A549 (cell line): ENCODE results near the gene TMEM100. TPM values are rescaled to one million over a fixed set of nuclear protein-coding genes. Genes with fewer than 3 reads are reported as not detected.
A peak's percentile ranks its signal among the peaks of the same experiment; 100 is the strongest.

Experiments used
- ATAC-seq, 2 experiments: fragments of 200-7000 bp in 1 of 2; fragments of >200 bp in 1 of 2; cut with Nextera tagmentation in 1 of 2; cut with Tn5 transposase in 1 of 2; 3 replicates each; pipeline versions ENCODE4 v1.8.0 to v1.9.1; 2018 to 2020; ENCODE audit warnings: mild to moderate bottlenecking in 1 of 2, moderate library complexity in 1 of 2
- CTCF ChIA-PET: fragments of 300-600 bp; sonication (Branson Sonifier 250); formaldehyde crosslinking; extraction: SDS; loops from one replicate; lab custom pipeline; 2021; ENCODE audit warnings: antibody characterized with exemption, inconsistent platforms; lab: Yijun Ruan, JAX
- POLR2A ChIA-PET: fragments of 350-600 bp; formaldehyde crosslinking; extraction: SDS; loops from one replicate; lab custom pipeline; 2021; ENCODE audit warnings: antibody characterized with exemption, inconsistent platforms; lab: Yijun Ruan, JAX
- DNase-seq, 2 experiments: peaks; one replicate each; pipeline versions ENCODE4 v3.0.0 to v3.0.0-alpha.2; 2011 to 2016; ENCODE audit warnings: low read depth in 1 of 2, low spot score in 1 of 2
- FAIRE-seq: peaks from 2 replicates; lab custom pipeline; 2011; peaks lifted over from hg19 to GRCh38; lab: Jason Lieb, UNC
- H3K27ac ChIP-seq, 2 experiments: fragments of >200 bp; sonication (Bioruptor Twin); formaldehyde crosslinking; 3 replicates each; pipeline ENCODE4 v1.5.1; 2016 to 2017
- H3K4me1 ChIP-seq: fragments of >200 bp; sonication (Bioruptor Twin); formaldehyde crosslinking; 3 replicates; pipeline ENCODE4 v1.6.1; 2016
- H3K4me2 ChIP-seq: fragments of >200 bp; sonication (Bioruptor Twin); formaldehyde crosslinking; 3 replicates; pipeline ENCODE4 v1.6.1; 2016
- H3K4me3 ChIP-seq: fragments of >200 bp; sonication (Bioruptor Twin); formaldehyde crosslinking; 3 replicates; pipeline ENCODE4 v1.5.1; 2016
- H3K9me3 ChIP-seq: fragments of >200 bp; sonication (Bioruptor Twin); formaldehyde crosslinking; 3 replicates; pipeline ENCODE4 v1.6.1; 2016
- CBX8 ChIP-seq: fragments of 200-600 bp; sonication (generic); IDR thresholded peaks from 2 replicates; pipeline ENCODE4 v1.6.1; 2016
- EHF ChIP-seq: fragments of 250-450 bp; sonication (Bioruptor Pico); IDR thresholded peaks from 2 replicates; pipeline ENCODE4 v1.5.0; 2020; ENCODE audit warnings: mild to moderate bottlenecking
- ESRRA ChIP-seq: fragments of 150-350 bp; IDR thresholded peaks from 2 replicates; pipeline ENCODE4 v1.6.1; 2014; ENCODE audit warnings: mild to moderate bottlenecking, low read length, borderline replicate concordance
- FOSB ChIP-seq: fragments of 250-450 bp; sonication (Bioruptor Pico); IDR thresholded peaks from 2 replicates; pipeline ENCODE4 v1.5.0; 2020; ENCODE audit warnings: mild to moderate bottlenecking, moderate library complexity
- FOSL2 ChIP-seq, 2 experiments: fragments of 450-650 bp in 1 of 2; fragments of >200 bp in 1 of 2; sonication (Bioruptor Twin) in 1 of 2; formaldehyde crosslinking; IDR thresholded peaks; 2 replicates each; pipeline versions ENCODE4 v1.5.0 to v1.6.1; 2016 to 2020; ENCODE audit warnings: mild to moderate bottlenecking in 1 of 2, moderate library complexity in 1 of 2
- FOXS1 ChIP-seq: fragments of 250-450 bp; sonication (Bioruptor Pico); IDR thresholded peaks from 2 replicates; pipeline ENCODE4 v1.5.0; 2020; ENCODE audit warnings: mild to moderate bottlenecking, moderate library complexity
- GATA3 ChIP-seq: IDR thresholded peaks from 2 replicates; pipeline ENCODE4 v1.6.1; 2012; ENCODE audit warnings: borderline replicate concordance
- HEYL ChIP-seq: fragments of 250-450 bp; sonication (Bioruptor Pico); IDR thresholded peaks from 2 replicates; pipeline ENCODE4 v1.8.0; 2021; ENCODE audit warnings: mild to moderate bottlenecking, moderate library complexity
- HOXB13 ChIP-seq: fragments of 250-450 bp; sonication (Bioruptor Pico); IDR thresholded peaks from 2 replicates; pipeline ENCODE4 v1.5.0; 2020; ENCODE audit warnings: low read depth, mild to moderate bottlenecking, moderate library complexity
- JUN ChIP-seq, 2 experiments: fragments of >200 bp; sonication (Bioruptor Twin); formaldehyde crosslinking; IDR thresholded peaks; 2 replicates in 1 of 2; 3 replicates in 1 of 2; pipeline ENCODE4 v1.6.1; 2016 to 2017
- MAFK ChIP-seq: fragments of 450-650 bp; IDR thresholded peaks from 2 replicates; pipeline ENCODE4 v1.6.1; 2014; ENCODE audit not compliant: partially characterized antibody
- NR3C1 ChIP-seq: fragments of >200 bp; sonication (Bioruptor Twin); formaldehyde crosslinking; IDR thresholded peaks from 3 replicates; pipeline ENCODE4 v1.6.1; 2017
- POLR2A ChIP-seq: IDR thresholded peaks from 2 replicates; pipeline ENCODE4 v1.6.1; 2012; ENCODE audit warnings: mild to moderate bottlenecking, low read length
- RFX5 ChIP-seq: fragments of 450-650 bp; IDR thresholded peaks from 2 replicates; pipeline ENCODE4 v1.7.1; 2014; ENCODE audit warnings: antibody characterized with exemption, mild to moderate bottlenecking, moderate library complexity
- SMC3 ChIP-seq: fragments of >200 bp; sonication (Bioruptor Twin); formaldehyde crosslinking; IDR thresholded peaks from 3 replicates; pipeline ENCODE4 v1.6.1; 2018; ENCODE audit warnings: inconsistent platforms
- ZC3H11A ChIP-seq: fragments of 450-650 bp; IDR thresholded peaks from 2 replicates; pipeline ENCODE4 v1.6.1; 2014; ENCODE audit warnings: antibody characterized with exemption, mild to moderate bottlenecking
- ZSCAN20 ChIP-seq: fragments of 250-450 bp; sonication (Bioruptor Pico); IDR thresholded peaks from 2 replicates; pipeline ENCODE4 v1.8.0; 2022; ENCODE audit warnings: mild to moderate bottlenecking, moderate library complexity
- WGBS: methylation state at CpG from one replicate; pipeline ENCODE4 v1.1.6; 2017; ENCODE audit errors: missing lambda C conversion rate; 5-methylcytosine and 5-hydroxymethylcytosine counted together
- polyA plus RNA-seq, 4 experiments: library from polyadenylated mRNA; depleted of rRNA in 3 of 4; stranded (reverse); fragments of >200 nt; fragmentation: RNase III in 1 of 4; extraction: RNeasy Plus Mini Kit Qiagen cat#74134 plus additional on column Dnase treatment in 1 of 4; gene quantifications; 2 replicates in 3 of 4; 3 replicates in 1 of 4; pipeline ENCODE4 v1.2.3, GENCODE V29; 2011 to 2017
- TF ChIP-seq, protein P1 (sequence below): IDR thresholded peaks from 2 replicates; pipeline ENCODE4 v1.6.1; 2012
- TF ChIP-seq, protein P2 (sequence below): IDR thresholded peaks from 2 replicates; pipeline ENCODE4 v1.6.1; 2012
- TF ChIP-seq, protein P3 (sequence below): fragments of >200 bp; sonication (Bioruptor Twin); formaldehyde crosslinking; IDR thresholded peaks from 3 replicates; pipeline ENCODE4 v1.6.1; 2016
- TF ChIP-seq, protein P4 (sequence below): fragments of 200-600 bp; sonication (generic); IDR thresholded peaks from 2 replicates; pipeline ENCODE4 v1.6.1; 2016; ENCODE audit warnings: antibody characterized with exemption, mild to moderate bottlenecking, moderate library complexity
- TF ChIP-seq, protein P5 (sequence below): fragments of 250-450 bp; sonication (Bioruptor Pico); IDR thresholded peaks from 2 replicates; pipeline ENCODE4 v1.5.0; 2021; ENCODE audit warnings: mild to moderate bottlenecking, moderate library complexity, borderline replicate concordance

Gene TMEM100
- polyA plus RNA-seq, 2 of the 4 experiments (the other 2 are of a cell fraction) = not detected

DNA sequence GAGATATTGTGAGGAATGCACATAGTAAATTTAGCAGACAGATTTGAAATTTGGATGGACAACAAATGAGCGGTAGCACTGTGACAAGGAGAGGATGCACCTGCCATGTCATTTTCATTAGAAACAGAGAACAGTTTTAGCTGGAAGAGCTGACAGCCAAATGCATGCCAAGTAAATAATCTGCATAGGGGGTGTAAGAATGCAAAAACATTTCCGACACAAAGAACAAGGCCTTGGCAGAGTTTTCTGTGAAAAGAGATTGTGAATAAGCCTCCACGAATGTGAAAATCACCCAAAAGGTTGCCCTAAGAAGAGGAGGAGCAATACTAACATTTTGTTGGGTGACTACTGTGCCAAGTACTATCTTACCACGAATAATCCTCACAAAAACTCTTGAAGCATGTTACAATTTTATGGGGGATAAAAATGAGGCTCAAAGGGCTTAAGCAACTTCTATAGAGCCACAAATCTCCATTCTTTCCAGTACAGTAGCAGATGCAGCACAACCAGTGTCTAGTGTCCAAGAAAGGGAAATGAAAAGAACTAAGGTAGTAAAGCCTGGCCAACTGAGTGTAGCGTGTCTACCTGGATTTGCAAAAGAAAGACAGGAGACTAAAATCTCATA lies 28.3 kb downstream of the TMEM100 start (continued):
- TF ChIP-seq, protein P1, sequence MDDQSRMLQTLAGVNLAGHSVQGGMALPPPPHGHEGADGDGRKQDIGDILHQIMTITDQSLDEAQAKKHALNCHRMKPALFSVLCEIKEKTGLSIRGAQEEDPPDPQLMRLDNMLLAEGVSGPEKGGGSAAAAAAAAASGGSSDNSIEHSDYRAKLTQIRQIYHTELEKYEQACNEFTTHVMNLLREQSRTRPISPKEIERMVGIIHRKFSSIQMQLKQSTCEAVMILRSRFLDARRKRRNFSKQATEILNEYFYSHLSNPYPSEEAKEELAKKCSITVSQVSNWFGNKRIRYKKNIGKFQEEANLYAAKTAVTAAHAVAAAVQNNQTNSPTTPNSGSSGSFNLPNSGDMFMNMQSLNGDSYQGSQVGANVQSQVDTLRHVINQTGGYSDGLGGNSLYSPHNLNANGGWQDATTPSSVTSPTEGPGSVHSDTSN = no peak
- no peak for TF ChIP-seq HEYL (CRISPR knock-in tag)
- no peak for TF ChIP-seq FOXS1 (CRISPR knock-in tag)
- no peak for TF ChIP-seq JUN (IDR thresholded peaks at IDR 0.05)
- TF ChIP-seq ZC3H11A = no peak
- TF ChIP-seq FOSL2 (IDR thresholded peaks at IDR 0.05) = no peak
- TF ChIP-seq FOSL2 (CRISPR knock-in tag; IDR thresholded peaks at IDR 0.05) = no peak
- TF ChIP-seq RFX5 = no peak
- TF ChIP-seq ZSCAN20 (CRISPR knock-in tag) = no peak
- TF ChIP-seq FOSB = no peak
- no peak for TF ChIP-seq HOXB13 (CRISPR knock-in tag)
- TF ChIP-seq EHF (CRISPR knock-in tag) = no peak
- no peak for TF ChIP-seq CBX8

DNA sequence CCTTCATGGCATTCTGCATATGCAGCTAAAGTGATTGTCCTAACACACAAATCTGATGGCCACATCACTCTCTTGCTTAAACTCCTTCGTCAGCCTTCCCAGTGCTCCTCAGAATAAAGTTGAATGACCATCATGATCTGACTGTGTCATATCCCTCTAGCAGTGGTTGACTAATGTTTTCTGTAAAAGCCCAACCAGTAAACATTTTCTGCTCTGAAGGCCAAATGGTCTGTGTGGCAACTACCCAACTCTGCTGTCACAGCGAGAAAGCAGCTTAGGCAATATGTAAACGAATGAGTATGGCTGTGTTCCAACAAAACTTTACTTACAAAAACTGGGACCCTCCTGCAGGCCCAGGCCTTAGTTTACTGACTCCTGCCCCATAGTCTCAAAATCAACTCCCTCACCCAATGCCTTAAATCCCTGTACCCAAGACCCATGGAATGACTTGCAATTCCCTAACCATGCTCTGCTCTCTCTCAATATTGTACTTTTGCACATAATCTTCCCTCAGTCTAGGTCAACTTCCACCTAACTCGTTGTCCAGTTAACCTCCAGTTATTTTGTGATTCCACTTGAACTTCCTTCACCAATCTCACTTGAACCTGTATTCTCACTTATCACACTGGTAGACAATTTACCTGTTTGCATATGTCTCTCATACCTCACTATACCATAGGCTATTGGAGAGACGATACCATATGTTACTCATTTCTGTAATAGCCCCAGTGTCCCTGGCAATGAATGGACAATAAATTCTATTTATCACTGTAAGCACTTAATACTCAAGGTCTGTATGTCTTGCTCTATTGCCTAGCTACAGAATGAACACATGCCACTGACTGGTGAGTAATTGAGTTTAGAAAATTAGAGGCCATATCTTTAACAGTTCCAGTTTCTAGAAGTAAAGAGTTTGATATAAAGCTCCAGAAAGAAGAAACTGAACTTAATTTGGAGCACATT lies 29.1 kb downstream of the TMEM100 start:
- no peak overlapping the region for H3K27ac ChIP-seq
- TF ChIP-seq, protein P2, sequence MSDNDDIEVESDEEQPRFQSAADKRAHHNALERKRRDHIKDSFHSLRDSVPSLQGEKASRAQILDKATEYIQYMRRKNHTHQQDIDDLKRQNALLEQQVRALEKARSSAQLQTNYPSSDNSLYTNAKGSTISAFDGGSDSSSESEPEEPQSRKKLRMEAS = no peak
- TF ChIP-seq, protein P3, sequence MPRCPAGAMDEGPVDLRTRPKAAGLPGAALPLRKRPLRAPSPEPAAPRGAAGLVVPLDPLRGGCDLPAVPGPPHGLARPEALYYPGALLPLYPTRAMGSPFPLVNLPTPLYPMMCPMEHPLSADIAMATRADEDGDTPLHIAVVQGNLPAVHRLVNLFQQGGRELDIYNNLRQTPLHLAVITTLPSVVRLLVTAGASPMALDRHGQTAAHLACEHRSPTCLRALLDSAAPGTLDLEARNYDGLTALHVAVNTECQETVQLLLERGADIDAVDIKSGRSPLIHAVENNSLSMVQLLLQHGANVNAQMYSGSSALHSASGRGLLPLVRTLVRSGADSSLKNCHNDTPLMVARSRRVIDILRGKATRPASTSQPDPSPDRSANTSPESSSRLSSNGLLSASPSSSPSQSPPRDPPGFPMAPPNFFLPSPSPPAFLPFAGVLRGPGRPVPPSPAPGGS = no peak
- no peak for TF ChIP-seq HOXB13 (CRISPR knock-in tag)
- 16% methylated on average over 5 of the region's 5 CpGs for WGBS
- no peak overlapping the region for H3K4me3 ChIP-seq
- H3K4me2 ChIP-seq = no peak overlapping the region
- H3K4me1 ChIP-seq = no peaks in the 10 kb centered on the region
- CTCF ChIA-PET = no interaction called here
- ATAC-seq = no peak
- no peak for DNase-seq
- no peaks in the 10 kb centered on the region; the same call in 2 of the 3 replicates for H3K9me3 ChIP-seq
- POLR2A ChIA-PET = no interaction called here
- peak; percentile 54 for FAIRE-seq

DNA sequence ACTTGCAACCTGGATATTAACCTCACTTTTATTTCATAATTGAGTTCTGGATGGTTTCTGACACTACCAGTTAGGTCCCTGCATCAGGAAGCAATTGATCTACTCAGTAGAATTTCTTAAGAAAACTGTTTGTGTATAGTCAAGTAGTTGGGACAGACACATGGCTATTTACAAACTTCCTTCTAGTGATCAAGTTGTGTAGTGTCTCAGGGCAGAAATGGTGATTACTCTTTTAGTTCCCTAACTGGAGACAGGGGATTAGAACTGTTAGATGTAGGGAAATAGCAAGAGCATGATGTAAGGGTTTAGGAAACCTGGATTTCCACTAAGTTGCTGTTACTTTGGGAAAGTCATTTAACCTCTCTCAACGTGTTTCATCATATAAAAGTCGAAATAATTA lies 30.4 kb downstream of the TMEM100 start:
- no peak for TF ChIP-seq EHF (CRISPR knock-in tag)
- TF ChIP-seq CBX8 = 0 out of 2 replicates have a peak, but pooled peaks have one; percentile 20
- POLR2A ChIA-PET = no interaction called here

DNA sequence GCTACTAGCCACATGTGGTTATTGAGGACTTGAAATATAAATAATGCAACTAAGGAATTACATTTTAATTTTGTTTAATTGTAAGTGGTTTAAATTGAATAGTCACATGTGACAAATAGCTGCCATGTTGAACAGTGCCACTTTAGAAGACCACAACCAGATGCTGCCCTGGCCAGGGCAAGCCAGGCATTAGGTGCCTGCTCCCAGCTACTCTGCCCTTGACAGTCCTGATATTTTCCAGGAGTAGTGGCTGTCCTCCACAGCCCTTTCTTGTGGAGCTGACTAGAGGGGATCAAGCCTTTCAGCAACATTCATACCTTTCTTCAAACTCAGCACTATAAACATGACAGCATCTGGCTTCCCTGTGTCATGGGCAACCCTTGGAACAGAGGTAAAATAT lies 31.0 kb downstream of the TMEM100 start:
- Histone ChIP-seq H3K4me3 (no peak overlapping the region), H3K4me1 (no peaks in the 10 kb centered on the region), H3K9me3 (peaks cover 4% of the 10 kb centered on the region; the same call in 2 of the 3 replicates), H3K27ac (no peak overlapping the region), H3K4me2 (no peak overlapping the region)
- ChIA-PET CTCF (interaction anchor here (1.6 to 4.4 kb wide), 3 partner anchors 27 to 165 kb away, joined by 3 to 18 read pairs (median 8); no protein-coding TSS in a partner anchor), POLR2A (no interaction called here)
- DNase-seq = no peak
- no peak for FAIRE-seq
- no peak for ATAC-seq
- TF ChIP-seq EHF (CRISPR knock-in tag) = no peak
- TF ChIP-seq POLR2A = no peak
- TF ChIP-seq, protein P4, sequence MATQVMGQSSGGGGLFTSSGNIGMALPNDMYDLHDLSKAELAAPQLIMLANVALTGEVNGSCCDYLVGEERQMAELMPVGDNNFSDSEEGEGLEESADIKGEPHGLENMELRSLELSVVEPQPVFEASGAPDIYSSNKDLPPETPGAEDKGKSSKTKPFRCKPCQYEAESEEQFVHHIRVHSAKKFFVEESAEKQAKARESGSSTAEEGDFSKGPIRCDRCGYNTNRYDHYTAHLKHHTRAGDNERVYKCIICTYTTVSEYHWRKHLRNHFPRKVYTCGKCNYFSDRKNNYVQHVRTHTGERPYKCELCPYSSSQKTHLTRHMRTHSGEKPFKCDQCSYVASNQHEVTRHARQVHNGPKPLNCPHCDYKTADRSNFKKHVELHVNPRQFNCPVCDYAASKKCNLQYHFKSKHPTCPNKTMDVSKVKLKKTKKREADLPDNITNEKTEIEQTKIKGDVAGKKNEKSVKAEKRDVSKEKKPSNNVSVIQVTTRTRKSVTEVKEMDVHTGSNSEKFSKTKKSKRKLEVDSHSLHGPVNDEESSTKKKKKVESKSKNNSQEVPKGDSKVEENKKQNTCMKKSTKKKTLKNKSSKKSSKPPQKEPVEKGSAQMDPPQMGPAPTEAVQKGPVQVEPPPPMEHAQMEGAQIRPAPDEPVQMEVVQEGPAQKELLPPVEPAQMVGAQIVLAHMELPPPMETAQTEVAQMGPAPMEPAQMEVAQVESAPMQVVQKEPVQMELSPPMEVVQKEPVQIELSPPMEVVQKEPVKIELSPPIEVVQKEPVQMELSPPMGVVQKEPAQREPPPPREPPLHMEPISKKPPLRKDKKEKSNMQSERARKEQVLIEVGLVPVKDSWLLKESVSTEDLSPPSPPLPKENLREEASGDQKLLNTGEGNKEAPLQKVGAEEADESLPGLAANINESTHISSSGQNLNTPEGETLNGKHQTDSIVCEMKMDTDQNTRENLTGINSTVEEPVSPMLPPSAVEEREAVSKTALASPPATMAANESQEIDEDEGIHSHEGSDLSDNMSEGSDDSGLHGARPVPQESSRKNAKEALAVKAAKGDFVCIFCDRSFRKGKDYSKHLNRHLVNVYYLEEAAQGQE = no peak
- TF ChIP-seq GATA3 = no peak
- no peak for TF ChIP-seq SMC3
- no peak for TF ChIP-seq ZSCAN20 (CRISPR knock-in tag)
- TF ChIP-seq ZC3H11A = no peak
- TF ChIP-seq, protein P5, sequence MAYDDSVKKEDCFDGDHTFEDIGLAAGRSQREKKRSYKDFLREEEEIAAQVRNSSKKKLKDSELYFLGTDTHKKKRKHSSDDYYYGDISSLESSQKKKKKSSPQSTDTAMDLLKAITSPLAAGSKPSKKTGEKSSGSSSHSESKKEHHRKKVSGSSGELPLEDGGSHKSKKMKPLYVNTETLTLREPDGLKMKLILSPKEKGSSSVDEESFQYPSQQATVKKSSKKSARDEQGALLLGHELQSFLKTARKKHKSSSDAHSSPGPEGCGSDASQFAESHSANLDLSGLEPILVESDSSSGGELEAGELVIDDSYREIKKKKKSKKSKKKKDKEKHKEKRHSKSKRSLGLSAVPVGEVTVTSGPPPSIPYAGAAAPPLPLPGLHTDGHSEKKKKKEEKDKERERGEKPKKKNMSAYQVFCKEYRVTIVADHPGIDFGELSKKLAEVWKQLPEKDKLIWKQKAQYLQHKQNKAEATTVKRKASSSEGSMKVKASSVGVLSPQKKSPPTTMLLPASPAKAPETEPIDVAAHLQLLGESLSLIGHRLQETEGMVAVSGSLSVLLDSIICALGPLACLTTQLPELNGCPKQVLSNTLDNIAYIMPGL = no peak
- no peak for TF ChIP-seq MAFK
- no peak for TF ChIP-seq ESRRA
- no peak for TF ChIP-seq CBX8
- no peak for TF ChIP-seq NR3C1

More for the DNA sequence above, 30.4 kb downstream of the TMEM100 start:
- H3K4me2 ChIP-seq = no peak overlapping the region
- ATAC-seq = no peak
- no peak for DNase-seq
- H3K4me1 ChIP-seq = no peaks in the 10 kb centered on the region
- 5% methylated on average over 2 of the region's 2 CpGs for WGBS
- no peak overlapping the region for H3K27ac ChIP-seq
- FAIRE-seq = peak; percentile 49
- CTCF ChIA-PET = interaction anchor here (4.4 kb wide), 1 partner anchor 26 kb away, joined by 18 read pairs; no protein-coding TSS in a partner anchor
- no peak overlapping the region for H3K4me3 ChIP-seq
- H3K9me3 ChIP-seq = peaks cover under 1% of the 10 kb centered on the region; the same call in 2 of the 3 replicates
